Caco-2 (cell line): ENCODE data around the gene IMMP1L. TPM values are rescaled to one million over a fixed set of nuclear protein-coding genes. Genes with fewer than 3 reads are reported as not detected.

Experiments used
- BruUV-seq: library from RNA; stranded (reverse); fragments of 400-500 nt; replicated peaks from 2 replicates; lab custom pipeline; 2021; lab: Mats Ljungman, UMichigan
- CTCF ChIA-PET: fragments of 300-600 bp; sonication (Branson Sonifier 250); formaldehyde crosslinking; loops from one replicate; lab custom pipeline; 2022; ENCODE audit warnings: antibody characterized with exemption; lab: Charles Lee
- POLR2A ChIA-PET: fragments of 300-600 bp; sonication (Branson Sonifier 250); formaldehyde crosslinking; loops from one replicate; lab custom pipeline; 2022; ENCODE audit warnings: antibody characterized with exemption; lab: Charles Lee
- DNase-seq, 2 experiments: peaks; one replicate each; pipeline versions ENCODE4 v3.0.0 to v3.0.0-alpha.2; 2020 to 2022
- H3K27me3 ChIP-seq: replicated peaks from 2 replicates; pipeline ENCODE4 v1.6.0; 2011; ENCODE audit warnings: low read length; ENCODE audit not compliant: control insufficient read depth, insufficient read depth
- H3K36me3 ChIP-seq: 2 replicates; pipeline ENCODE4 v1.5.1; 2011; ENCODE audit warnings: low read length; ENCODE audit not compliant: control insufficient read depth, insufficient read depth
- H3K4me1 ChIP-seq: fragments of 250-450 bp; sonication (Bioruptor Pico); 2 replicates; pipeline ENCODE4 v1.5.1; 2020; ENCODE audit warnings: mild to moderate bottlenecking
- H3K4me3 ChIP-seq: 2 replicates; pipeline ENCODE4 v1.5.1; 2011; ENCODE audit warnings: low read depth, mild to moderate bottlenecking, control low read depth, low read length
- H3K9me3 ChIP-seq: fragments of 250-450 bp; sonication (Bioruptor Pico); 2 replicates; pipeline ENCODE4 v1.5.1; 2020; ENCODE audit warnings: mild to moderate bottlenecking, moderate library complexity
- H3K27ac Mint-ChIP-seq: one replicate; pipeline ENCODE4 v1.8.0; 2022; ENCODE audit warnings: mixed read lengths; ENCODE audit not compliant: unreplicated experiment
- H3K27me3 Mint-ChIP-seq: one replicate; pipeline ENCODE4 v1.8.0; 2022; ENCODE audit warnings: mixed read lengths; ENCODE audit not compliant: insufficient read depth, unreplicated experiment
- H3K36me3 Mint-ChIP-seq: one replicate; pipeline ENCODE4 v1.8.0; 2022; ENCODE audit warnings: mild to moderate bottlenecking, mixed read lengths; ENCODE audit not compliant: insufficient read depth, unreplicated experiment
- H3K4me1 Mint-ChIP-seq: one replicate; pipeline ENCODE4 v1.8.0; 2022; ENCODE audit warnings: low read depth, mixed read lengths; ENCODE audit not compliant: unreplicated experiment
- H3K4me3 Mint-ChIP-seq: one replicate; pipeline ENCODE4 v1.8.0; 2022; ENCODE audit warnings: mild to moderate bottlenecking, moderate library complexity, mixed read lengths; ENCODE audit not compliant: unreplicated experiment
- H3K9me3 Mint-ChIP-seq: one replicate; pipeline ENCODE4 v1.8.0; 2022; ENCODE audit warnings: mixed read lengths; ENCODE audit not compliant: unreplicated experiment
- intact Hi-C: fragments of 100-400 bp; cut with micrococcal nuclease; formaldehyde crosslinking; loops from one replicate; pipeline ENCODE4 v1.10.0; 2022; ENCODE audit not compliant: unreplicated experiment
- total RNA-seq: library from RNA; stranded (reverse); gene quantifications from 2 replicates; pipeline ENCODE4 v1.2.3, GENCODE V29; 2022
- TF ChIP-seq, protein P1 (sequence below), 2 experiments: fragments of 200-600 bp in 1 of 2; IDR thresholded peaks; 1 replicate in 1 of 2; 2 replicates in 1 of 2; pipeline versions ENCODE4 v1.5.1 to v1.8.0; 2011 to 2022; ENCODE audit warnings: antibody characterized with exemption in 1 of 2, control low read depth in 1 of 2, inconsistent platforms in 1 of 2, low read depth in 1 of 2, low read length in 1 of 2, mild to moderate bottlenecking in 1 of 2, moderate library complexity in 1 of 2; ENCODE audit not compliant: insufficient read depth in 1 of 2, severe bottlenecking in 1 of 2, unreplicated experiment in 1 of 2

The IMMP1L gene
- total RNA-seq, 1 experiment from 2014 or later = 40.1 TPM

DNA sequence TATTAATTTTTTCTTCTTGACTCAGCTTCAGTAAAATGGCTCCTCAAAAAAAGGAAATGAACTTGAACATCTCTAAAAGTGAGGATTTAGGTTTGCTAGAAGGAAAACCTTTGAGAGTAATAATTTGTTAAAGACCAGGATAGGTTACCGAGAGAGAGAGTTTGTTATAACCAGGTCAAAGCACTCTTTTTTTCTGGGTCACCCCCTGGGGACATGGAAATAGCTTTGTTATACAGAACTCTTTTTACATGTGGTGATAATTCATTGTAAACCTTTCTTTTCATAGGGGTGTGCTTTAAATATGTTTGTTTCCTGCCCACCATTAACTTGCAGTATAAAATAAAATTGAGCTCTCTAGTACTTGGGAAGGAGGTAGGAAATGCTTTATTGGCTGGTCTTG is 92.1 kb downstream of the IMMP1L start:
- POLR2A ChIA-PET = no interaction called here
- CTCF ChIA-PET = no interaction called here
- Histone ChIP-seq H3K4me1 (no peaks in the 10 kb centered on the region), H3K27me3 (no peaks in the 10 kb centered on the region), H3K36me3 (no peaks in the 10 kb centered on the region), H3K9me3 (no peaks in the 10 kb centered on the region), H3K4me3 (no peak overlapping the region)
- H3K27ac Mint-ChIP-seq = no peak overlapping the region
- no peaks in the 10 kb centered on the region for H3K9me3 Mint-ChIP-seq
- DNase-seq = no peak
- intact Hi-C loops = no loop called here
- no peaks in the 10 kb centered on the region for H3K36me3 Mint-ChIP-seq
- no peaks in the 10 kb centered on the region for H3K4me1 Mint-ChIP-seq
- no peaks in the 10 kb centered on the region for H3K27me3 Mint-ChIP-seq
- TF ChIP-seq, protein P1, sequence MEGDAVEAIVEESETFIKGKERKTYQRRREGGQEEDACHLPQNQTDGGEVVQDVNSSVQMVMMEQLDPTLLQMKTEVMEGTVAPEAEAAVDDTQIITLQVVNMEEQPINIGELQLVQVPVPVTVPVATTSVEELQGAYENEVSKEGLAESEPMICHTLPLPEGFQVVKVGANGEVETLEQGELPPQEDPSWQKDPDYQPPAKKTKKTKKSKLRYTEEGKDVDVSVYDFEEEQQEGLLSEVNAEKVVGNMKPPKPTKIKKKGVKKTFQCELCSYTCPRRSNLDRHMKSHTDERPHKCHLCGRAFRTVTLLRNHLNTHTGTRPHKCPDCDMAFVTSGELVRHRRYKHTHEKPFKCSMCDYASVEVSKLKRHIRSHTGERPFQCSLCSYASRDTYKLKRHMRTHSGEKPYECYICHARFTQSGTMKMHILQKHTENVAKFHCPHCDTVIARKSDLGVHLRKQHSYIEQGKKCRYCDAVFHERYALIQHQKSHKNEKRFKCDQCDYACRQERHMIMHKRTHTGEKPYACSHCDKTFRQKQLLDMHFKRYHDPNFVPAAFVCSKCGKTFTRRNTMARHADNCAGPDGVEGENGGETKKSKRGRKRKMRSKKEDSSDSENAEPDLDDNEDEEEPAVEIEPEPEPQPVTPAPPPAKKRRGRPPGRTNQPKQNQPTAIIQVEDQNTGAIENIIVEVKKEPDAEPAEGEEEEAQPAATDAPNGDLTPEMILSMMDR (IDR thresholded peaks at IDR 0.05; ENCODE audit: insufficient read depth in 1 of 2, low read depth in 1 of 2, low read length in 1 of 2, severe bottlenecking in 1 of 2, unreplicated experiment in 1 of 2) = no peak
- H3K4me3 Mint-ChIP-seq = no peak overlapping the region
- no TSS peak for BruUV-seq

DNA sequence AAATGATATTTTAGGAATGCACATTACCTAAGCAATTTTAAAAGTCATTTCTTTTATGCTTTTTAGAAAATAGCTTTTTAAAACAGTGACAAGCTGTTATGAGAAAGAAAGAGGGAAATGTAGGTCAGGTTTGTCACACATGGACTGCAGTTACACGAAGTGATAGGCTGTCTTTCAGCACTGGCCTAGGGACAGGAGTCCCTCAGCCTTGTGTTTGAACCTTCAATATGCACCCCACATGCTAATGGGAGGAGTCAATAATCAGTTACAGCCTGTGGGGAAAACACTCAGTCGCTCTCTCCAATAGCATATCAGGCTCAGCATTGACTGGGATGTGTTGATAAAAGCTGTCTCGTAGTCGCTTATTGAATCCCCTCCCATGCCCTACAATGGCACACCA is 94.0 kb downstream of the IMMP1L start:
- H3K27me3 ChIP-seq = no peaks in the 10 kb centered on the region
- BruUV-seq = no TSS peak
- TF ChIP-seq, protein P1 (IDR thresholded peaks at IDR 0.05; ENCODE audit: insufficient read depth in 1 of 2, low read depth in 1 of 2, low read length in 1 of 2, severe bottlenecking in 1 of 2, unreplicated experiment in 1 of 2) = no peak
- no peaks in the 10 kb centered on the region for H3K4me1 ChIP-seq
- no peak for DNase-seq
- no peaks in the 10 kb centered on the region for H3K9me3 Mint-ChIP-seq
- H3K4me3 Mint-ChIP-seq = no peak overlapping the region
- intact Hi-C loops = no loop called here
- H3K27ac Mint-ChIP-seq = no peak overlapping the region
- H3K4me1 Mint-ChIP-seq = no peaks in the 10 kb centered on the region
- peaks cover 3% of the 10 kb centered on the region; the same call in 1 of the 2 replicates for H3K9me3 ChIP-seq
- ChIA-PET CTCF (no interaction called here), POLR2A (no interaction called here)
- H3K36me3 Mint-ChIP-seq = no peaks in the 10 kb centered on the region
- H3K27me3 Mint-ChIP-seq = no peaks in the 10 kb centered on the region
- no peak overlapping the region for H3K4me3 ChIP-seq
- no peaks in the 10 kb centered on the region for H3K36me3 ChIP-seq

DNA sequence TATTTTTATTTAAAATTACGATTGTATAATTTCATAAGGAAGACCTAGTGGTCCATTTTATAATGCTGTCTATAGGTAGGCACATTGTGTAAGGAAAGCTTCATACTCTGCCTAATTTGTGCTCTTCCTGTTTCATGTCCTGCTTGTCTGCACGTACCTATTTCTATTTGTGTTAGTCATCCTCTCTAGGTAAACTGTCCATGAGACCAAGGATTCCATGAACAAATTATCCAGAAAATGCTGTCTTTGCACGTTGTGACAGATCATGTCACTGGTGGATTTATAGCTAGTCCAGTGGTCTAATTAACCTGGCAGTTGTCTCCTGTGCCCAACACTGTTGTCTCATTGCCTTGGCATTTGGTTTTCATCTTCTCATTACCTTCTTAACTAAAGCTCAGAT is 95.1 kb downstream of the IMMP1L start:
- Histone ChIP-seq H3K4me1 (no peaks in the 10 kb centered on the region), H3K36me3 (no peaks in the 10 kb centered on the region), H3K4me3 (no peak overlapping the region), H3K27me3 (no peaks in the 10 kb centered on the region), H3K9me3 (peaks cover 5% of the 10 kb centered on the region; the same call in 1 of the 2 replicates)
- intact Hi-C loops = no loop called here
- no TSS peak for BruUV-seq
- no peak for DNase-seq
- Mint-ChIP-seq H3K9me3 (no peaks in the 10 kb centered on the region), H3K36me3 (no peaks in the 10 kb centered on the region), H3K4me3 (no peak overlapping the region), H3K27me3 (no peaks in the 10 kb centered on the region), H3K27ac (no peak overlapping the region), H3K4me1 (no peaks in the 10 kb centered on the region)
- TF ChIP-seq, protein P1 (IDR thresholded peaks at IDR 0.05; ENCODE audit: insufficient read depth in 1 of 2, low read depth in 1 of 2, low read length in 1 of 2, severe bottlenecking in 1 of 2, unreplicated experiment in 1 of 2) = no peak
- POLR2A ChIA-PET = no interaction called here
- CTCF ChIA-PET = no interaction called here
